Smooth muscle cell (in vitro differentiated cells): ENCODE results near the gene USP14. TPM values are rescaled to one million over a fixed set of nuclear protein-coding genes. Genes with fewer than 3 reads are reported as not detected.

Experiments
- DNase-seq: peaks from one replicate; lab custom pipeline; 2025; ENCODE audit not compliant: unreplicated experiment; lab: John Stamatoyannopoulos, UW
- H2AFZ ChIP-seq: fragments of 200-600 bp; sonication (generic); 2 replicates; pipeline ENCODE4 v1.6.0; 2016; ENCODE audit warnings: antibody characterized with exemption, low read depth, mild to moderate bottlenecking
- H3F3A ChIP-seq: fragments of 200-600 bp; sonication (generic); 2 replicates; pipeline ENCODE4 v1.6.0; 2017; ENCODE audit warnings: antibody characterized with exemption, low read depth
- H3K27ac ChIP-seq: fragments of 200-600 bp; sonication (generic); 2 replicates; pipeline ENCODE4 v1.5.1; 2016; ENCODE audit warnings: low read depth, mild to moderate bottlenecking
- H3K27me3 ChIP-seq: fragments of 200-600 bp; sonication (generic); 2 replicates; pipeline ENCODE4 v1.6.1; 2016; ENCODE audit warnings: low read depth, mild to moderate bottlenecking
- H3K36me3 ChIP-seq: fragments of 200-600 bp; sonication (generic); 2 replicates; pipeline ENCODE4 v1.5.1; 2016; ENCODE audit warnings: low read depth
- H3K4me1 ChIP-seq: fragments of 200-600 bp; sonication (generic); 2 replicates; pipeline ENCODE4 v1.5.1; 2016; ENCODE audit warnings: low read depth
- H3K4me2 ChIP-seq: fragments of 200-600 bp; sonication (generic); 2 replicates; pipeline ENCODE4 v1.6.0; 2016; ENCODE audit warnings: mild to moderate bottlenecking
- H3K4me3 ChIP-seq: fragments of 200-600 bp; sonication (generic); 2 replicates; pipeline ENCODE4 v1.5.1; 2016; ENCODE audit warnings: mild to moderate bottlenecking
- H3K79me2 ChIP-seq: fragments of 200-600 bp; sonication (generic); 2 replicates; pipeline ENCODE4 v1.6.0; 2016; ENCODE audit warnings: low read depth, mild to moderate bottlenecking
- H3K9ac ChIP-seq: fragments of 200-600 bp; sonication (generic); 2 replicates; pipeline ENCODE4 v1.6.0; 2016; ENCODE audit warnings: low read depth
- H3K9me3 ChIP-seq: fragments of 200-600 bp; sonication (generic); replicated peaks from 2 replicates; pipeline ENCODE4 v1.5.1; 2016; ENCODE audit warnings: low read depth
- H4K20me1 ChIP-seq: fragments of 200-600 bp; sonication (generic); 2 replicates; pipeline ENCODE4 v1.6.0; 2016; ENCODE audit warnings: low read depth
- WGBS: methylation state at CpG from one replicate; pipeline ENCODE4 v1.1.7; 2016; ENCODE audit warnings: low lambda C conversion rate; 5-methylcytosine and 5-hydroxymethylcytosine counted together
- polyA plus RNA-seq: library from polyadenylated mRNA; unstranded; fragments of >200 nt; fragmentation: Nextera tagmentation; extraction: Ambion mirVana; gene quantifications from 2 replicates; pipeline ENCODE4 v1.2.1, GENCODE V29; 2016
- total RNA-seq: library from RNA; depleted of rRNA; stranded (reverse); fragments of >200 nt; gene quantifications from 2 replicates; pipeline ENCODE4 v1.2.3, GENCODE V29; 2014
- TF ChIP-seq, protein P1 (sequence below): fragments of 200-600 bp; sonication (generic); IDR thresholded peaks from 2 replicates; pipeline ENCODE4 v1.5.1; 2017; ENCODE audit warnings: borderline replicate concordance, mild to moderate bottlenecking, antibody characterized with exemption; ENCODE audit not compliant: insufficient read depth, poor library complexity, severe bottlenecking

Gene USP14
- total and polyA plus RNA-seq, 2 experiments from 2014 or later, result 36.5 to 49.0 TPM

- Histone ChIP-seq H3K4me2 (no peak overlapping the region), H3K9ac (no peak overlapping the region), H4K20me1 (no peaks in the 10 kb centered on the region), H3F3A (no peaks in the 10 kb centered on the region), H3K27me3 (peaks cover 9% of the 10 kb centered on the region), H3K4me3 (no peak overlapping the region), H2AFZ (no peak overlapping the region), H3K27ac (no peak overlapping the region), H3K36me3 (no peaks in the 10 kb centered on the region), H3K79me2 (no peaks in the 10 kb centered on the region), H3K4me1 (no peaks in the 10 kb centered on the region), H3K9me3 (no peaks in the 10 kb centered on the region)
- TF ChIP-seq, protein P1, sequence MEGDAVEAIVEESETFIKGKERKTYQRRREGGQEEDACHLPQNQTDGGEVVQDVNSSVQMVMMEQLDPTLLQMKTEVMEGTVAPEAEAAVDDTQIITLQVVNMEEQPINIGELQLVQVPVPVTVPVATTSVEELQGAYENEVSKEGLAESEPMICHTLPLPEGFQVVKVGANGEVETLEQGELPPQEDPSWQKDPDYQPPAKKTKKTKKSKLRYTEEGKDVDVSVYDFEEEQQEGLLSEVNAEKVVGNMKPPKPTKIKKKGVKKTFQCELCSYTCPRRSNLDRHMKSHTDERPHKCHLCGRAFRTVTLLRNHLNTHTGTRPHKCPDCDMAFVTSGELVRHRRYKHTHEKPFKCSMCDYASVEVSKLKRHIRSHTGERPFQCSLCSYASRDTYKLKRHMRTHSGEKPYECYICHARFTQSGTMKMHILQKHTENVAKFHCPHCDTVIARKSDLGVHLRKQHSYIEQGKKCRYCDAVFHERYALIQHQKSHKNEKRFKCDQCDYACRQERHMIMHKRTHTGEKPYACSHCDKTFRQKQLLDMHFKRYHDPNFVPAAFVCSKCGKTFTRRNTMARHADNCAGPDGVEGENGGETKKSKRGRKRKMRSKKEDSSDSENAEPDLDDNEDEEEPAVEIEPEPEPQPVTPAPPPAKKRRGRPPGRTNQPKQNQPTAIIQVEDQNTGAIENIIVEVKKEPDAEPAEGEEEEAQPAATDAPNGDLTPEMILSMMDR, result no peak
- DNase-seq, result no peak
- 84% methylated on average over 6 of the region's 6 CpGs for WGBS
Measured at GRCh38 chr18:148841-149240, 9.5 kb upstream of the USP14 start.

DNA sequence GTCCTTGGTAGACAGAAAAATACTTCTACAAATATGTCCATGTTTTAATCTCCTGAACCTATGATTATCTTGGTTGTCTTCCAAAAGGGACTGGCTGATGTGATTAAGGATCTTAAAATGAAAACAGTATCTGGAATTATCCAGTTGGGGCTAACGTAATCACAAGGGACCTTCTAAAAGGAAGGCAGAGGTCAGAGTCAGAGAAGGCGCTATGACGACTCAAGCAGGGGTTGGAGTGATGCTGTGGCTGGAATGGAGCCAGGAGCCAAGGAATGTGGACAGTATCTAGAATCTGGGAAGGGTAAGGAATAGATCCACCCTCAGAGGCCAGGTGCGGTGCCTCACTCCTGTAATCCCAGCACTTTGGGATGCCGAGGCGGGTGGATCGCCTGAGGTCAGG lies 4.2 kb upstream of the USP14 start:
- no peak for DNase-seq
- H3K4me2 ChIP-seq, result no peak overlapping the region

GRCh38 chr18:155688-156087 lies 2.7 kb upstream of the USP14 start:
- peaks cover 15% of the 10 kb centered on the region for H4K20me1 ChIP-seq
- 84% methylated on average over 6 of the region's 6 CpGs for WGBS
- no peaks in the 10 kb centered on the region for H3K36me3 ChIP-seq

More for the DNA sequence above, 4.2 kb upstream of the USP14 start:
- no peak overlapping the region for H3K4me3 ChIP-seq
- peaks cover 3% of the 10 kb centered on the region for H3F3A ChIP-seq
- no peaks in the 10 kb centered on the region for H3K9me3 ChIP-seq
- no peak overlapping the region for H2AFZ ChIP-seq
- H3K27ac ChIP-seq, result no peak overlapping the region
- H3K36me3 ChIP-seq, result no peaks in the 10 kb centered on the region
- TF ChIP-seq, protein P1, result no peak
- no peak overlapping the region for H3K9ac ChIP-seq
- peaks cover 6% of the 10 kb centered on the region for H3K79me2 ChIP-seq
- peaks cover 9% of the 10 kb centered on the region for H3K27me3 ChIP-seq
- H3K4me1 ChIP-seq, result no peaks in the 10 kb centered on the region
- no peaks in the 10 kb centered on the region for H4K20me1 ChIP-seq
- WGBS, result 91% methylated on average over 7 of the region's 7 CpGs

More at GRCh38 chr18:155688-156087, 2.7 kb upstream of the USP14 start:
- TF ChIP-seq, protein P1, result no peak
- H3K4me2 ChIP-seq, result no peak overlapping the region
- H3K27ac ChIP-seq, result no peak overlapping the region
- H3F3A ChIP-seq, result peaks cover 3% of the 10 kb centered on the region
- peaks cover 9% of the 10 kb centered on the region for H3K27me3 ChIP-seq
- no peak for DNase-seq
- no peaks in the 10 kb centered on the region for H3K9me3 ChIP-seq
- H3K4me1 ChIP-seq, result peaks cover 8% of the 10 kb centered on the region
- H3K79me2 ChIP-seq, result peaks cover 21% of the 10 kb centered on the region
- H2AFZ ChIP-seq, result no peak overlapping the region
- H3K4me3 ChIP-seq, result no peak overlapping the region
- no peak overlapping the region for H3K9ac ChIP-seq
